SK-N-SH (cell line): ENCODE data around the gene OR13J1. TPM values are rescaled to one million over a fixed set of nuclear protein-coding genes. Genes with fewer than 3 reads are reported as not detected.

Experiments used
- CTCF ChIA-PET: fragments of 300-600, 350-600 bp; formaldehyde crosslinking; extraction: SDS; loops from one replicate; lab custom pipeline; 2021; lab: Yijun Ruan, JAX
- POLR2A ChIA-PET: fragments of 350-600 bp; sonication (Branson Sonifier 250); formaldehyde crosslinking; extraction: SDS; loops from one replicate; lab custom pipeline; 2020; ENCODE audit warnings: antibody characterized with exemption, inconsistent platforms; lab: Yijun Ruan, JAX
- DNase-seq: peaks from one replicate; pipeline ENCODE4 v3.0.0; 2012
- H2AFZ ChIP-seq: fragments of 200-600 bp; sonication (generic); 2 replicates; pipeline ENCODE4 v1.8.1; 2016; ENCODE audit warnings: antibody characterized with exemption, mild to moderate bottlenecking, low read depth
- H3F3A ChIP-seq: fragments of 200-600 bp; sonication (generic); replicated peaks from 2 replicates; pipeline ENCODE3; 2016; ENCODE audit warnings: antibody characterized with exemption, mild to moderate bottlenecking; ENCODE audit not compliant: insufficient read depth
- H3K27ac ChIP-seq, 2 experiments: fragments of 200-500 bp in 1 of 2; fragments of 200-600 bp in 1 of 2; sonication (Bioruptor generic) in 1 of 2; sonication (generic), shearing (Covaris generic) in 1 of 2; 2 replicates each; pipeline versions ENCODE4 v1.5.1 to v1.6.1; 2014 to 2016; ENCODE audit warnings: low read depth in 2 of 2, inconsistent platforms in 1 of 2, low read length in 1 of 2, mild to moderate bottlenecking in 1 of 2, mixed read lengths in 1 of 2
- H3K27me3 ChIP-seq: fragments of 200-600 bp; sonication (generic), shearing (Covaris generic); 2 replicates; pipeline ENCODE4 v1.6.1; 2016; ENCODE audit warnings: mixed run types; ENCODE audit not compliant: insufficient read depth
- H3K36me3 ChIP-seq, 2 experiments: fragments of 200-500 bp in 1 of 2; fragments of 200-600 bp in 1 of 2; sonication (Bioruptor generic) in 1 of 2; sonication (generic) in 1 of 2; replicated peaks in 1 of 2; 2 replicates each; pipeline versions ENCODE3 to v1.5.1; 2014 to 2016; ENCODE audit warnings: low read length in 1 of 2, mild to moderate bottlenecking in 1 of 2; ENCODE audit not compliant: insufficient read depth in 2 of 2, control insufficient read depth in 1 of 2
- H3K4me1 ChIP-seq, 2 experiments: fragments of 200-500 bp in 1 of 2; fragments of 200-600 bp in 1 of 2; sonication (Bioruptor generic) in 1 of 2; sonication (generic), shearing (Covaris generic) in 1 of 2; 2 replicates each; pipeline versions ENCODE4 v1.5.1 to v1.6.1; 2014 to 2016; ENCODE audit warnings: low read depth in 1 of 2, low read length in 1 of 2, mixed run types in 1 of 2; ENCODE audit not compliant: insufficient read depth in 2 of 2, control insufficient read depth in 1 of 2
- H3K4me2 ChIP-seq: fragments of 200-600 bp; sonication (generic), shearing (Covaris generic); 2 replicates; pipeline ENCODE4 v1.6.1; 2017; ENCODE audit warnings: mixed run types
- H3K4me3 ChIP-seq, 2 experiments: fragments of 200-500 bp in 1 of 2; fragments of 200-600 bp in 1 of 2; sonication (Bioruptor generic) in 1 of 2; sonication (generic), shearing (Covaris generic) in 1 of 2; 2 replicates each; pipeline versions ENCODE4 v1.5.1 to v1.8.1; 2014 to 2016; ENCODE audit warnings: low read depth in 2 of 2, inconsistent platforms in 1 of 2, low read length in 1 of 2, mild to moderate bottlenecking in 1 of 2, mixed read lengths in 1 of 2, moderate library complexity in 1 of 2
- H3K79me2 ChIP-seq: fragments of 200-600 bp; sonication (generic); 2 replicates; pipeline ENCODE4 v1.8.1; 2017; ENCODE audit warnings: mild to moderate bottlenecking; ENCODE audit not compliant: insufficient read depth
- H3K9ac ChIP-seq: fragments of 200-600 bp; sonication (generic); 2 replicates; pipeline ENCODE4 v1.6.1; 2017; ENCODE audit warnings: mixed run types
- H3K9me2 ChIP-seq: fragments of 200-600 bp; sonication (generic); 2 replicates; pipeline ENCODE4 v1.6.1; 2017; ENCODE audit warnings: mixed run types
- H3K9me3 ChIP-seq: fragments of 200-600 bp; sonication (generic); 2 replicates; pipeline ENCODE4 v1.6.1; 2017; ENCODE audit warnings: mixed run types, mild to moderate bottlenecking, moderate library complexity
- H4K20me1 ChIP-seq: fragments of 200-600 bp; sonication (generic); 2 replicates; pipeline ENCODE4 v1.6.1; 2017; ENCODE audit warnings: mild to moderate bottlenecking, mixed run types; ENCODE audit not compliant: insufficient read depth
- CHD2 ChIP-seq: fragments of 150-350 bp; IDR thresholded peaks from 2 replicates; pipeline ENCODE4 v1.6.1; 2018; ENCODE audit warnings: low read length; ENCODE audit not compliant: partially characterized antibody
- EZH2phosphoT487 ChIP-seq: fragments of 200-600 bp; sonication (generic); IDR thresholded peaks from 2 replicates; pipeline ENCODE4 v1.6.1; 2017; ENCODE audit warnings: low read depth, mixed run types, mild to moderate bottlenecking, antibody characterized with exemption, moderate library complexity, borderline replicate concordance
- FOSL2 ChIP-seq: IDR thresholded peaks from 2 replicates; pipeline ENCODE4 v1.4.0; 2012; ENCODE audit warnings: low read depth, mild to moderate bottlenecking, moderate library complexity, borderline replicate concordance
- FOXJ3 ChIP-seq: sonication (generic); formaldehyde crosslinking; IDR thresholded peaks from 2 replicates; pipeline ENCODE4 v1.5.1; 2020; ENCODE audit warnings: mild to moderate bottlenecking, missing genetic modification reagents
- FOXM1 ChIP-seq: IDR thresholded peaks from 2 replicates; pipeline ENCODE4 v1.4.0; 2012; ENCODE audit warnings: low read depth, mild to moderate bottlenecking
- GATA2 ChIP-seq: sonication (generic); formaldehyde crosslinking; IDR thresholded peaks from 2 replicates; pipeline ENCODE4 v1.5.0; 2020; ENCODE audit warnings: mild to moderate bottlenecking, missing genetic modification reagents
- MAX ChIP-seq: IDR thresholded peaks from 2 replicates; pipeline ENCODE4 v1.4.0; 2012; ENCODE audit warnings: low read depth
- MXI1 ChIP-seq: IDR thresholded peaks from 2 replicates; pipeline ENCODE4 v1.6.1; 2012; ENCODE audit warnings: mild to moderate bottlenecking, low read depth, low read length, improper control_type of control experiment
- NRF1 ChIP-seq: IDR thresholded peaks from 2 replicates; pipeline ENCODE4 v1.6.1; 2012; ENCODE audit warnings: low read depth, mild to moderate bottlenecking, low read length
- POLR2AphosphoS5 ChIP-seq: IDR thresholded peaks from 2 replicates; pipeline ENCODE4 v1.6.1; 2012; ENCODE audit warnings: low read depth, low read length
- RAD21 ChIP-seq: IDR thresholded peaks from 2 replicates; pipeline ENCODE4 v1.6.1; 2012; ENCODE audit warnings: mild to moderate bottlenecking, low read length
- REST ChIP-seq: IDR thresholded peaks from 2 replicates; pipeline ENCODE4 v1.6.1; 2012; ENCODE audit warnings: mild to moderate bottlenecking, low read depth, low read length, moderate library complexity
- SMC3 ChIP-seq: IDR thresholded peaks from 2 replicates; pipeline ENCODE4 v1.6.1; 2012; ENCODE audit warnings: low read depth, low read length, improper control_type of control experiment
- TAF1 ChIP-seq: IDR thresholded peaks from 2 replicates; pipeline ENCODE4 v1.6.1; 2012; ENCODE audit warnings: low read depth, mild to moderate bottlenecking, low read length, moderate library complexity, borderline replicate concordance
- TEAD4 ChIP-seq: IDR thresholded peaks from 2 replicates; pipeline ENCODE4 v1.4.0; 2012; ENCODE audit warnings: mild to moderate bottlenecking, borderline replicate concordance; ENCODE audit not compliant: insufficient read depth
- USF2 ChIP-seq: fragments of 150-350 bp; IDR thresholded peaks from 2 replicates; pipeline ENCODE4 v1.6.1; 2017; ENCODE audit warnings: antibody characterized with exemption, low read length, low read depth, borderline replicate concordance
- WGBS: methylation state at CpG from one replicate; pipeline ENCODE4 v1.1.6; 2017; ENCODE audit warnings: low lambda C conversion rate; 5-methylcytosine and 5-hydroxymethylcytosine counted together
- polyA plus RNA-seq, 3 experiments: library from polyadenylated mRNA; depleted of rRNA; stranded (reverse); fragments of >200 nt; gene quantifications; 2 replicates each; pipeline ENCODE4 v1.2.3, GENCODE V29; 2012

OR13J1 gene
- polyA plus RNA-seq, 1 of the 3 experiments (the other 2 are of a cell fraction): not detected

GRCh38 chr9:35906923-35907699 lies 36.9 kb upstream of the OR13J1 start:
- ChIA-PET POLR2A (no interaction called here), CTCF (interaction anchor here (0.6 to 7.0 kb wide), 7 partner anchors 36 to 548 kb away, joined by 3 to 94 read pairs (median 3); partner anchors contain the start of gene GLIPR2)
- no peaks in the 10 kb centered on the region for H4K20me1 ChIP-seq
- no peaks in the 10 kb centered on the region for H3K9me2 ChIP-seq
- no peaks in the 10 kb centered on the region for H3K9me3 ChIP-seq
- H3K36me3 ChIP-seq: no peaks in the 10 kb centered on the region
- TF ChIP-seq RAD21: no peak
- TF ChIP-seq SMC3: no peak
- TF ChIP-seq POLR2AphosphoS5: no peak
- TF ChIP-seq MAX: no peak
- TF ChIP-seq FOSL2: no peak
- no peak for TF ChIP-seq REST
- no peak for TF ChIP-seq MXI1
- no peak for TF ChIP-seq NRF1
- TF ChIP-seq CHD2: no peak
- TF ChIP-seq USF2: no peak
- TF ChIP-seq TAF1: no peak
- no peak for TF ChIP-seq GATA2 (CRISPR knock-in tag)
- TF ChIP-seq FOXJ3: no peak
- TF ChIP-seq EZH2phosphoT487: no peak
- TF ChIP-seq TEAD4: no peak
- TF ChIP-seq FOXM1: no peak
- peaks cover 37% of the 10 kb centered on the region for H3F3A ChIP-seq
- H3K27ac ChIP-seq: peak overlapping the region; percentile 89 to 98
- H3K4me2 ChIP-seq: peak overlapping the region; percentile 50
- H2AFZ ChIP-seq: 0 out of 2 replicates have a peak overlapping the region, but pooled peaks have one; percentile 6
- H3K27me3 ChIP-seq: no peaks in the 10 kb centered on the region
- WGBS: 49% methylated on average over 6 of the region's 14 CpGs
- peak overlapping the region; percentile 68 for H3K9ac ChIP-seq
- DNase-seq: no peak
- no peaks in the 10 kb centered on the region; the same call in 1 of the 2 replicates for H3K79me2 ChIP-seq
- H3K4me1 ChIP-seq: peaks cover 38 to 46% of the 10 kb centered on the region in 2 experiments; a peak in 3 of 4 replicates
- H3K4me3 ChIP-seq: no peak overlapping the region
